Body of pancreas (tissue), 4 donors: ENCODE results near the gene SHH. TPM values are rescaled to one million over a fixed set of nuclear protein-coding genes. Genes with fewer than 3 reads are reported as not detected.

Experiments used
- ATAC-seq: fragments of 150-250 bp; one replicate; pipeline ENCODE4 v1.9.1; 2016
- DNase-seq, 4 donors: peaks; one replicate each; pipeline ENCODE4 v3.0.0-alpha.2; 2019
- H3K27ac ChIP-seq, 4 donors: fragments of 200-600 bp; sonication (generic); 1 replicate in 3 of 4; 2 replicates in 1 of 4; pipeline versions ENCODE4 v1.5.1 to v1.6.1; 2016 to 2019; ENCODE audit warnings: mild to moderate bottlenecking in 1 of 4, mixed read lengths in 1 of 4, moderate library complexity in 1 of 4
- H3K27me3 ChIP-seq, 2 donors: fragments of 200-600 bp; sonication (generic); one replicate each; pipeline ENCODE4 v1.6.0; 2016; ENCODE audit warnings: mild to moderate bottlenecking in 1 of 2
- H3K36me3 ChIP-seq, 2 donors: fragments of 200-600 bp; sonication (generic); replicated peaks in 1 of 2; 2 replicates each; pipeline ENCODE4 v1.5.1; 2016; ENCODE audit warnings: low read depth in 2 of 2; ENCODE audit not compliant: insufficient read depth in 1 of 2
- H3K4me1 ChIP-seq: fragments of 200-600 bp; sonication (generic); one replicate; pipeline ENCODE4 v1.6.0; 2016
- H3K4me3 ChIP-seq, 2 donors: fragments of 200-600 bp; sonication (generic); 1 replicate in 1 of 2; 2 replicates in 1 of 2; pipeline ENCODE4 v1.5.1; 2016 to 2019
- H3K9me3 ChIP-seq, 3 donors: fragments of 200-600 bp; sonication (generic); 1 replicate in 2 of 3; 2 replicates in 1 of 3; pipeline ENCODE4 v1.5.1; 2016
- POLR2A ChIP-seq, 3 donors: fragments of 450-650 bp; IDR thresholded peaks; one replicate each; pipeline ENCODE4 v1.6.1; 2016; ENCODE audit warnings: antibody characterized with exemption in 3 of 3, mild to moderate bottlenecking in 2 of 3
- WGBS, 2 donors: methylation state at CpG; one replicate each; pipeline ENCODE4 v1.1.5; 2017; 5-methylcytosine and 5-hydroxymethylcytosine counted together
- intact Hi-C: fragments of 100-400 bp; cut with DNase I; formaldehyde crosslinking; loops from one replicate; pipeline ENCODE4 v1.15.1; 2023
- total RNA-seq, 2 donors: library from RNA; depleted of rRNA; stranded (reverse); fragments of >200 nt; gene quantifications; one replicate each; pipeline ENCODE4 v1.1.0, GENCODE V29; 2016
- TF ChIP-seq, protein P1 (sequence below), 7 experiments: fragments of 450-650 bp in 4 of 7; fragments of 200-600 bp in 3 of 7; sonication (generic) in 3 of 7; IDR thresholded peaks; one replicate each; pipeline ENCODE4 v1.5.1; 2016 to 2019; ENCODE audit warnings: antibody characterized with exemption in 7 of 7

SHH gene
- total RNA-seq, 2 donors from 2014 or later: 0.33 to 0.78 TPM

GRCh38 chr7:155825336-155825735, 13.1 kb upstream of the SHH start:
- H3K4me3 ChIP-seq: no peak overlapping the region
- DNase-seq: no peak
- no peak for TF ChIP-seq POLR2A (IDR thresholded peaks at IDR 0.05)
- TF ChIP-seq, protein P1, sequence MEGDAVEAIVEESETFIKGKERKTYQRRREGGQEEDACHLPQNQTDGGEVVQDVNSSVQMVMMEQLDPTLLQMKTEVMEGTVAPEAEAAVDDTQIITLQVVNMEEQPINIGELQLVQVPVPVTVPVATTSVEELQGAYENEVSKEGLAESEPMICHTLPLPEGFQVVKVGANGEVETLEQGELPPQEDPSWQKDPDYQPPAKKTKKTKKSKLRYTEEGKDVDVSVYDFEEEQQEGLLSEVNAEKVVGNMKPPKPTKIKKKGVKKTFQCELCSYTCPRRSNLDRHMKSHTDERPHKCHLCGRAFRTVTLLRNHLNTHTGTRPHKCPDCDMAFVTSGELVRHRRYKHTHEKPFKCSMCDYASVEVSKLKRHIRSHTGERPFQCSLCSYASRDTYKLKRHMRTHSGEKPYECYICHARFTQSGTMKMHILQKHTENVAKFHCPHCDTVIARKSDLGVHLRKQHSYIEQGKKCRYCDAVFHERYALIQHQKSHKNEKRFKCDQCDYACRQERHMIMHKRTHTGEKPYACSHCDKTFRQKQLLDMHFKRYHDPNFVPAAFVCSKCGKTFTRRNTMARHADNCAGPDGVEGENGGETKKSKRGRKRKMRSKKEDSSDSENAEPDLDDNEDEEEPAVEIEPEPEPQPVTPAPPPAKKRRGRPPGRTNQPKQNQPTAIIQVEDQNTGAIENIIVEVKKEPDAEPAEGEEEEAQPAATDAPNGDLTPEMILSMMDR (IDR thresholded peaks at IDR 0.05): no peak
- WGBS, 2 donors: 33 to 34% methylated on average over 3 of the region's 3 CpGs
- no peaks in the 10 kb centered on the region for H3K36me3 ChIP-seq
- H3K27ac ChIP-seq: no peak overlapping the region
- no peaks in the 10 kb centered on the region for H3K4me1 ChIP-seq
- intact Hi-C loops: no loop called here
- no peaks in the 10 kb centered on the region for H3K27me3 ChIP-seq
- no peak for ATAC-seq
- no peaks in the 10 kb centered on the region for H3K9me3 ChIP-seq

- TF ChIP-seq POLR2A (IDR thresholded peaks at IDR 0.05): no peak
- TF ChIP-seq, protein P1 (IDR thresholded peaks at IDR 0.05): no peak
- DNase-seq: peak in 1 of 4 donors; percentile 33
- Histone ChIP-seq H3K9me3 (no peaks in the 10 kb centered on the region), H3K27ac (no peak overlapping the region), H3K4me3 (no peak overlapping the region), H3K4me1 (no peaks in the 10 kb centered on the region), H3K36me3 (no peaks in the 10 kb centered on the region), H3K27me3 (no peaks in the 10 kb centered on the region)
- ATAC-seq: peak; percentile 42
- WGBS, 2 donors: 63 to 71% methylated on average over 17 of the region's 17 CpGs
- intact Hi-C loops: no loop called here
Observed at GRCh38 chr7:155824227-155824886, 12.1 kb upstream of the SHH start.

DNA sequence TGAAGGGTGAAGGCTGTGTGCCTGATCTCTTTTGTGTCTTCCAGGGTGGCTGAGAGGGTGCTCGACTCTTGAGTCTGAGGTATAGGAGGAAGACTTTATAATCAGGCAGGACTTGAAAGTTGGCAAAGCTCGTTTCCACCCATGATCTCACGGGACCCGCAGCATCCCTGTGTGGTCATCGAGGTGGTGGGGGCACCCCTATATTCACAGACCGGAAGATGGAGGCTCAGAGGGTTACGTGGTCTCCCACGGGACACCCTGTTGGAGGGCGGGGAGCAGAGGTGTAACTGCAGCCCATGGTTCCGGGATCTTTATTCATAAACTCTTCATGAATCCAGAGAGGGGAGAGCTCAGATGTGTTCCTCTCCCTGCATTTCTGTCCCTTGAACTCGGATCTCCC, 9.6 kb upstream of the SHH start:
- no peak overlapping the region for H3K4me3 ChIP-seq
- no peaks in the 10 kb centered on the region for H3K36me3 ChIP-seq
- no peaks in the 10 kb centered on the region for H3K9me3 ChIP-seq
- intact Hi-C loops: no loop called here
- ATAC-seq (no peak), DNase-seq (no peak)
- H3K27me3 ChIP-seq: no peaks in the 10 kb centered on the region
- 69 to 70% methylated on average over 9 to 11 of the region's 11 CpGs for WGBS, 2 donors
- TF ChIP-seq, protein P1 (IDR thresholded peaks at IDR 0.05): no peak
- H3K27ac ChIP-seq: no peak overlapping the region
- H3K4me1 ChIP-seq: no peaks in the 10 kb centered on the region

GRCh38 chr7:155820788-155821187, 8.5 kb upstream of the SHH start:
- DNase-seq: no peak
- Histone ChIP-seq H3K9me3 (no peaks in the 10 kb centered on the region), H3K27ac (no peak overlapping the region), H3K27me3 (no peaks in the 10 kb centered on the region), H3K36me3 (no peaks in the 10 kb centered on the region), H3K4me3 (no peak overlapping the region), H3K4me1 (no peaks in the 10 kb centered on the region)
- 41 to 62% methylated on average over 4 to 13 of the region's 13 CpGs for WGBS, 2 donors
- TF ChIP-seq, protein P1 (IDR thresholded peaks at IDR 0.05): no peak
- no peak for TF ChIP-seq POLR2A (IDR thresholded peaks at IDR 0.05)
- no peak for ATAC-seq
- intact Hi-C loops: no loop called here

DNA sequence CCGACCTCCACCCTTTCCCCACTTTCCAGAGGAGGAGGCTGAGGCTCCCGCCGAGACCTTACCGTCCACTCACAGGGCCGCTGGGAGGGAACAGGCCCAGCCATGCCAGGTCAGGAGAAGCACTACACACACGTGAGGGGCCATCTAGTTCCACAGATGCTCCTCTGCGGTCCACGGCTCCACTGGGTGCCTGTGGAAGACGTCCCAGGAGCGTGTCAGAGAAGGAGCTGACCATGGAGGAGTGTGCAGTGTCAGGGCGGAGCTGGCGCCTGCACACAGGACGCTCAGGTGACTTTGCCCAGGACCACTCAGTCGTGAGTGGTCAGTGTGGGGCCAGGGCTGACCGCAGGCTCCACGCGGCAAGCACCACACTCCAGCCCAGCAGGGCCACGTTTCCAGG, 8.0 kb upstream of the SHH start:
- intact Hi-C loops: no loop called here
- H3K27me3 ChIP-seq: no peaks in the 10 kb centered on the region
- no peak for DNase-seq
- ATAC-seq: no peak
- TF ChIP-seq, protein P1 (IDR thresholded peaks at IDR 0.05): no peak
- no peak for TF ChIP-seq POLR2A (IDR thresholded peaks at IDR 0.05)
- no peak overlapping the region for H3K27ac ChIP-seq
- no peaks in the 10 kb centered on the region for H3K36me3 ChIP-seq
- H3K9me3 ChIP-seq: no peaks in the 10 kb centered on the region
- H3K4me3 ChIP-seq: no peak overlapping the region
- 69 to 82% methylated on average over 6 to 17 of the region's 18 CpGs for whole genome bisulfite sequencing, 2 donors
- H3K4me1 ChIP-seq: no peaks in the 10 kb centered on the region
